Osteocyte (in vitro differentiated cells): Measurements from ENCODE around the gene CRTC3. TPM values are rescaled to one million over a fixed set of nuclear protein-coding genes. Genes with fewer than 3 reads are reported as not detected.

Experiments
- DNase-seq: peaks from one replicate; pipeline ENCODE4 v3.0.0; 2021; ENCODE audit warnings: mixed read lengths; ENCODE audit not compliant: unreplicated experiment; ENCODE audit errors: extremely low spot score
- H3K27ac Mint-ChIP-seq: one replicate; pipeline ENCODE4 v1.8.0; 2021; ENCODE audit warnings: mild to moderate bottlenecking, mixed read lengths; ENCODE audit not compliant: unreplicated experiment
- H3K27me3 Mint-ChIP-seq: one replicate; pipeline ENCODE4 v1.8.0; 2021; ENCODE audit warnings: mixed read lengths; ENCODE audit not compliant: unreplicated experiment
- H3K36me3 Mint-ChIP-seq: one replicate; pipeline ENCODE4 v1.8.0; 2021; ENCODE audit warnings: mixed read lengths; ENCODE audit not compliant: unreplicated experiment
- H3K4me1 Mint-ChIP-seq: one replicate; pipeline ENCODE4 v1.8.0; 2021; ENCODE audit warnings: mixed read lengths; ENCODE audit not compliant: unreplicated experiment
- H3K4me3 Mint-ChIP-seq: one replicate; pipeline ENCODE4 v1.8.0; 2021; ENCODE audit warnings: mild to moderate bottlenecking, moderate library complexity, mixed read lengths; ENCODE audit not compliant: unreplicated experiment
- H3K9me3 Mint-ChIP-seq: one replicate; pipeline ENCODE4 v1.8.0; 2021; ENCODE audit warnings: mixed read lengths; ENCODE audit not compliant: unreplicated experiment
- long read RNA-seq: library from polyadenylated mRNA; unstranded; transcript quantifications from one replicate; pipeline ENCODE4 v2.0.0, GENCODE V29; 2021
- total RNA-seq: library from RNA; stranded (reverse); gene quantifications from 2 replicates; pipeline ENCODE4 v1.2.1, GENCODE V29; 2021
- TF ChIP-seq, protein P1 (sequence below): fragments of 200-600 bp; sonication (generic); IDR thresholded peaks from 2 replicates; pipeline ENCODE4 v1.5.0; 2021; ENCODE audit warnings: antibody characterized with exemption, mild to moderate bottlenecking, moderate library complexity

The CRTC3 gene
- total RNA-seq = 45.6 and 48.6 TPM in 2 replicates
- long read RNA-seq, partial matches to known transcripts = 2 of 7 reads
- long read RNA-seq, other reads (novel, unspliced or antisense) = 5 of 7 reads

DNA sequence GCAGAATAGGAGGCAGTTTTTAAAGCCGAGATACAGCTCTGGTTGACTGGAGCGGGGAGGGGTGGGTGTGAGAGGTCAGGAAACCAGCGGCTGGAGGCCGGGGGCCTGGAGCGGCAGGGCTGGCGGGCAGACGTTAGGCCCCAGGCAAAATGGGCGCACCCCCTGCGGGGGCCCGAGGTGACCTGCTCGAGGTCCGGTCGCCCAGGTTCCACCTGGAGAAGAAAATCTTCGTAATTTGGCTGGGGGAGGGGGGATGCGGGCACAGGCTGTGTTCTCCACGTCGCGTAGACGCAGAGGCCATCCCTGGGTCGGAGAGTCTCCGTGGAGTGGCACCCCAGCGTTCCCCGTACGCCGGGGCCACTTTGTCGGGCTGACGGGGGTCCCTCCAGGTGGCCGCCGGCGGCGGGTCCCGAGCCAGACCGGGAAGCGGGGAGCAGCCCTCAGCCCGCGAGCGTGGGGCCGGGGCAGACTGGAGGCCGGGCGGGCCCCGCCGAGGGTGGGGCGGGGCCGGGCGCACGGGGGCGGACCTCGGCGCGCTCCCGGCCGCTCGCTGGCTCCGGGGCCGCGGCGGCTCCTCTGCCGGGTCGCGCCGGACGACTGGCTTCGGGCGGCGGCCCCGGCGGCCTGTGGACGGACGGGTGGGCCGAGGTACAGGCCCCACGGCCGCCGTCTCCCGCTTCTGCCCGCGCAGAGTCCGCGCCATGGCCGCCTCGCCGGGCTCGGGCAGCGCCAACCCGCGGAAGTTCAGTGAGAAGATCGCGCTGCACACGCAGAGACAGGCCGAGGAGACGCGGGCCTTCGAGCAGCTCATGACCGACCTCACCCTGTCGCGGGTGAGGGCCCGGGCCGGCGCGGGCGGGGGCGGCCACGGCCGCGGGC, at the start of gene CRTC3:
Gene CRTC3 (plus strand): TSS at position 553 of the 879 bp plus-strand sequence. CDS start 149 bp downstream, at position 702.
- no peaks in the 10 kb centered on the region for H3K27me3 Mint-ChIP-seq
- no peaks in the 10 kb centered on the region for H3K36me3 Mint-ChIP-seq
- TF ChIP-seq, protein P1, sequence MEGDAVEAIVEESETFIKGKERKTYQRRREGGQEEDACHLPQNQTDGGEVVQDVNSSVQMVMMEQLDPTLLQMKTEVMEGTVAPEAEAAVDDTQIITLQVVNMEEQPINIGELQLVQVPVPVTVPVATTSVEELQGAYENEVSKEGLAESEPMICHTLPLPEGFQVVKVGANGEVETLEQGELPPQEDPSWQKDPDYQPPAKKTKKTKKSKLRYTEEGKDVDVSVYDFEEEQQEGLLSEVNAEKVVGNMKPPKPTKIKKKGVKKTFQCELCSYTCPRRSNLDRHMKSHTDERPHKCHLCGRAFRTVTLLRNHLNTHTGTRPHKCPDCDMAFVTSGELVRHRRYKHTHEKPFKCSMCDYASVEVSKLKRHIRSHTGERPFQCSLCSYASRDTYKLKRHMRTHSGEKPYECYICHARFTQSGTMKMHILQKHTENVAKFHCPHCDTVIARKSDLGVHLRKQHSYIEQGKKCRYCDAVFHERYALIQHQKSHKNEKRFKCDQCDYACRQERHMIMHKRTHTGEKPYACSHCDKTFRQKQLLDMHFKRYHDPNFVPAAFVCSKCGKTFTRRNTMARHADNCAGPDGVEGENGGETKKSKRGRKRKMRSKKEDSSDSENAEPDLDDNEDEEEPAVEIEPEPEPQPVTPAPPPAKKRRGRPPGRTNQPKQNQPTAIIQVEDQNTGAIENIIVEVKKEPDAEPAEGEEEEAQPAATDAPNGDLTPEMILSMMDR = no peak
- H3K9me3 Mint-ChIP-seq = no peaks in the 10 kb centered on the region
- H3K4me3 Mint-ChIP-seq = peak within 1 kb of the TSS; percentile 98
- peak; percentile 86 for DNase-seq
- peaks cover 33% of the 10 kb centered on the region for H3K4me1 Mint-ChIP-seq
- peak within 1 kb of the TSS; percentile 88 for H3K27ac Mint-ChIP-seq

- no peak for DNase-seq
- H3K9me3 Mint-ChIP-seq = no peaks in the 10 kb centered on the region
- TF ChIP-seq, protein P1 = no peak
- no peaks in the 10 kb centered on the region for H3K27me3 Mint-ChIP-seq
- H3K4me3 Mint-ChIP-seq = no peak overlapping the region
- H3K36me3 Mint-ChIP-seq = peaks cover 67% of the 10 kb centered on the region
- no peaks in the 10 kb centered on the region for H3K4me1 Mint-ChIP-seq
- H3K27ac Mint-ChIP-seq = peak overlapping the region; percentile 40
Observed at GRCh38 chr15:90481023-90481422, 48.7 kb upstream of the CRTC3 start.

- no peak for DNase-seq
- Mint-ChIP-seq H3K27ac (no peak overlapping the region), H3K27me3 (no peaks in the 10 kb centered on the region), H3K4me1 (no peaks in the 10 kb centered on the region), H3K9me3 (no peaks in the 10 kb centered on the region), H3K36me3 (peaks cover 69% of the 10 kb centered on the region), H3K4me3 (no peak overlapping the region)
- TF ChIP-seq, protein P1 = peak; percentile 89
Observed at GRCh38 chr15:90482124-90483011, 47.4 kb upstream of the CRTC3 start.

GRCh38 chr15:90483012-90483307, 46.8 kb upstream of the CRTC3 start:
- Mint-ChIP-seq H3K27ac (no peak overlapping the region), H3K4me3 (no peak overlapping the region), H3K27me3 (no peaks in the 10 kb centered on the region), H3K4me1 (no peaks in the 10 kb centered on the region), H3K36me3 (peaks cover 66% of the 10 kb centered on the region), H3K9me3 (no peaks in the 10 kb centered on the region)
- no peak for DNase-seq
- TF ChIP-seq, protein P1 = no peak

DNA sequence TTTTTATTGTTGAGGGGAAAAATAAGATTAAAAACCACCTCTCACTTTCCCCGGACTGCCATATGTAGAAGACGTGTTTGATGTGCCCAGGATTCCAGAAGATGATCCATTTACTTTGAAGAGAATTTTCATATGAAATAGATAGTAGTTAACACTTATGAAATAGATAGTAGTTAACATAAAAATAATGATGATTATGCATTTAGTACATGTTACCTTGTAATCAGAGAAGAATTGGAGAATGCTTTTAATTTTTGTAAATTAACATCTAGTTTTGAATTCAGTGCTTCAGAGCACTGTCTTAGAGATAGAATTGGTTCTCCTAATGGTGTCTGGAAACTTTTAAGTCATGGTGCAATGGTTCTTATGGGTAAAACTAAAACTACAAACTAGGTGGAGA, 46.1 kb upstream of the CRTC3 start:
- Mint-ChIP-seq H3K36me3 (peaks cover 65% of the 10 kb centered on the region), H3K4me3 (no peak overlapping the region), H3K27me3 (no peaks in the 10 kb centered on the region)

More for the DNA sequence above, 46.1 kb upstream of the CRTC3 start:
- no peak overlapping the region for H3K27ac Mint-ChIP-seq
- H3K9me3 Mint-ChIP-seq = no peaks in the 10 kb centered on the region
- H3K4me1 Mint-ChIP-seq = no peaks in the 10 kb centered on the region
- no peak for DNase-seq
- TF ChIP-seq, protein P1 = no peak
